ENCODE results near the gene CYP2A6.

The CYP2A6 gene

DNA sequence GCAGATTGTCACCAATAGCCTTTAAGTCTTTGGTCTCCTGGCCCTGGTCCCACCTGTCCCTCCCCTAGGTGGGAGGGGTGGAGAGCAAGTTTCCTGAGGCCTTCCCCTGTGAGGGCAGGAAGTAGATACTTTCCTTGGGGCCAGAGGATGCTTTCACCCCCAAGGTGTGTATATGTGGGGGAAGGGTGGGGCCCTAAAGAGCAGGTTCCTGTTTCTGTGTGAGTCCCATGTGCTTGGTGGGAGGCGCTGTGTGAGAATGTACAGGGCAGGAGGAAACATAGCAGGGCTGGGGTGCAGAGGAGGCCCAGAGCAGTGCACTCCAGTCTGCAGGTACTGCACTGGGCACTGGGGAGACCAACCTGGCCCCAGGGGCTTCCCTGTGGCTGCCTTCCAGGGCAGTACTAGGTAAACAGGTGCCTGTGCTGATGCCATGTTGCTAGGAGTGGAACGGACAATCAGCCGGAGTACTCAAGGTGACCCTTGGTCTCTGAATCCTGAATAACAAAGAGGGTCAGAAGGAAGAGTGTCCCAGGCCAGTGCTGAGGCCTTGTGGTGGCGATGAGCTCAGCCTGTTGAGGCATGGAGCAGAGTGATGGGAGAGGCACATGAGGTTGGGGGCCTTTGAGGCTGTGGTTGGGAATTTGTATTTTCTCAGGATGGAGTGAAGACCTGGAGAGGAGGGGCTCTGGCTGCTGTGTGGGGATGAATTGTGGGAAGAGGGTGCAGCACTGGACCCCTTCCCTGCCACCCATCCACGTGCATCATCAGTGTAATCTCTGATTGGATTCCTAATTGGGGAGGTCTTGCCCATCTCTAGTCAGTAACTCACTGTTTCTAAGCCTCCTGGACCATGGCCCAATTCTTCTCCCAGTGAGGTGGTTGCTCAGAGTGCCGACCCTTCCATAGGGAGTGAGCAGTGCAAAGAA, 46.1 kb downstream of the CYP2A6 start:
- Mint-ChIP-seq H3K27me3 (no peaks in the 10 kb centered on the region), H3K36me3 (ENCODE audit: low read depth) (peaks cover 51% of the 10 kb centered on the region), H3K4me1 (ENCODE audit: low read depth) (peaks cover 87% of the 10 kb centered on the region), H3K4me3 (peak overlapping the region; percentile 95), H3K9me3 (no peaks in the 10 kb centered on the region), H3K27ac (peak overlapping the region; percentile 97)

DNA sequence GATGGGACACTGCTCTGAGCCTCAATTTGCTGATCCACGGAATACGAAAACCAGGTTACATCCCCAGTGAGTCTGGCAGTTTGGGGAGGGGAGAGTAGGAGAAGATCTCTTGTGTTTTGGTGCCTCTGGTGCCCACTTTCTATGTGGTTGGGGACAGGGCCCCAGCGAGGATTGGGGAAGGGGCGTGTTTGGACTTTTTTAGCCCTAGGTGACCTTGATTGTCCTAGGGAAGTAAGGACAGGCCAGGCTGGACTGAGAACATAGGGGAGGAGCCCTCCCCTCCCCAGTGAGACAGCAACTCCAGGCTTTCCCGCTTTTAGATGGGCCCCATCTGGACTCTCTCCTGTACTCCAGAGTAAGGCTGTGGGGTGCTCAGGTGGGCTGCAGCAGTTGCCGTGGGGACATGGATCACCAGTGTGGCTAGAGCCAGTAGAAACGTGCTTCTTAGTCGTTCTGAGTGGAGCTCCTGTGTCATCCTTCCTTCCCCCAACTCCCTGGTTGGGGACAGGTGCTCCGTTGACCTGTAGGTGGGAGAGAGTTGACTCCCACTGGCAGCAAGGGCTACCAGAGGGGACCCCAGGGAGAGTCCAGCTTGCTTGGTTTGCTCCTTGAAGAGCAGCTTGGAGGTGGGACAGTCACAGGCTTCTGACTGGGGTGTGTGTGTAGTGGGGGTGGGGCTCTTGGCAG, 46.9 kb downstream of the CYP2A6 start:
- peak overlapping the region; percentile 95 for H3K4me3 Mint-ChIP-seq
- H3K9me3 Mint-ChIP-seq = no peaks in the 10 kb centered on the region
- H3K36me3 Mint-ChIP-seq (ENCODE audit: low read depth) = peaks cover 49% of the 10 kb centered on the region
- H3K27me3 Mint-ChIP-seq = no peaks in the 10 kb centered on the region
- peaks cover 85% of the 10 kb centered on the region for H3K4me1 Mint-ChIP-seq (ENCODE audit: low read depth)
- H3K27ac Mint-ChIP-seq = peak overlapping the region; percentile 97

DNA sequence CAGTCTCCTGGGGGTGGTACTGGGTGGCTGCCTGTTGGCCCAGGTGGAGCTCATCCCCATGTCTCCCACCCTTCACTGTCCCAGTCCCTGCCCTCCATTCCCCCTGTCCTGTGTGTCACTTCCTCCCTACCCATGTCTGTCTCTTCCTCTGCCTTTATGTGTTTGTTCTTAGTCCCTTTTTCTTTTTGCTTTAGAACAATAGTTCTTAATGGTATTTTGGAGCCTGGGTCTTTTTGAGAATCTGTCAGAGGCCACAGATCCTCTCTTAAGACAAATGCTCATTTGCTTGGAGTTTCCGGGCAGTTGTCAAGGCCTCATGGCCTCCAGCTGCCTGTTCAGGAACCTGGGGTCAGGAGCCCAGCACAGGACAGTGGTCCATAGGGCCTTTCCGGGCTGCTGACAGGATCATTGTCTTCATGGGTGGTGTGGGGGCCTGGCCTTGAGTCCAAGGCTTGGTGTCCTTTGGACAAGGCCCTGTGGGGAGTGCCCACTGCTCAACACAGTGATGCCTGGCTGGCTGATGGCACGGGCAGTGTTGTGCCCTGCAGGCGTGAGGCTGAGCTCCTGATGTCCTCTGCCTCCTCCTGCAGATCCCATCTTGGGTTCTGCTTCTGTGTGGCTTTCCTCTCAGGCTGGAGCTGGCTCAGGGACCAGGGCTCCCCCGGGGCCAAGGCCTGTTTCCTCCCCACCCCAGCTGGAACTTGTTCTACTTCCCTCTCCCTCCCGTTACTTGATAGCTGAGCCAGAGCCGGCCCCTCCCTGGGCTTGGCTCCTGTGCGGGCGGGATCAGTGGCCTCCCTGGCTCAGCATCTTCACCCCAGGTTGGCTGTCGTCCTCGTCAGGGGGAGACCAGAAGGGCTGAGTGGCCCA, 47.7 kb downstream of the CYP2A6 start:
- peak overlapping the region; percentile 95 for H3K4me3 Mint-ChIP-seq
- H3K27me3 Mint-ChIP-seq = no peaks in the 10 kb centered on the region
- H3K36me3 Mint-ChIP-seq (ENCODE audit: low read depth) = peaks cover 43% of the 10 kb centered on the region
- H3K4me1 Mint-ChIP-seq (ENCODE audit: low read depth) = peaks cover 88% of the 10 kb centered on the region
- H3K27ac Mint-ChIP-seq = peak overlapping the region; percentile 97
- no peaks in the 10 kb centered on the region for H3K9me3 Mint-ChIP-seq

DNA sequence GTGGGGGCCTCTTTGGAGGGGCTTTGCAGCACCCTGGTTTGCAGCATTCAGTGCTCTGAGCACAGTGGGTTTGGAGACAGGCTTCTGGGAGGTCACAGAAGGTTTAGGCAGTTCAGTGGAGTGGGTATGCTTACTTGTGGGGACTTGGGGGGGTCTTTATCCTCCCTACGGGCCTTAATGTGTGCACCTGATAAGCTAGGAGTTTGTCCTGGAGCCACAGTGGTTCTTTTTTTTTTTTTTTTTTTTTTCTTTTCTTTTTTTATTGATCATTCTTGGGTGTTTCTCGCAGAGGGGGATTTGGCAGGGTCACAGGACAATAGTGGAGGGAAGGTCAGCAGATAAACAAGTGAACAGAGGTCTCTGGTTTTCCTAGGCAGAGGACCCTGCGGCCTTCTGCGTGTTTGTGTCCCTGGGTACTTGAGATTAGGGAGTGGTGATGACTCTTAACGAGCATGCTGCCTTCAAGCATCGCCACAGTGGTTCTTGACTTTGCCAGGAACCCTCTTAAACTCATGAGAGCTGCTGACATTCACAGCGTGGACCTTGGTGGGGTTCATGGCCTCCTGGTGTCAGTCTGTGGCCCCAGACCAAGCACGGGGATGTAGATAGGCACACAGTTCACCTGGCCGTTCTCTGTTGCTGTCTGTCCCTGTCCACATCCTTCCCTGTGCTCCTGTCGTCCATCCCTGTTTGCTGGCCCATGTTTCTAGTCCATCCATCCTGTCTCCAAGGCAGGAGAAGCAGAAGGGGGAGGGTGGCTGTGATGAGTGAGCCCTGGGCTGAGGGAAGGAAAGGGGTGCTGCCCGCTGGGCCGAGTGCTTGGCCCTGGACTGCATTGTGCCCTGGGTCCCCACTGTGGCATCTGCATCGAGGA, 48.6 kb downstream of the CYP2A6 start:
- Mint-ChIP-seq H3K4me1 (ENCODE audit: low read depth) (peaks cover 84% of the 10 kb centered on the region), H3K9me3 (no peaks in the 10 kb centered on the region), H3K27me3 (no peaks in the 10 kb centered on the region), H3K4me3 (peak overlapping the region; percentile 95), H3K27ac (peak overlapping the region; percentile 97), H3K36me3 (ENCODE audit: low read depth) (peaks cover 38% of the 10 kb centered on the region)

DNA sequence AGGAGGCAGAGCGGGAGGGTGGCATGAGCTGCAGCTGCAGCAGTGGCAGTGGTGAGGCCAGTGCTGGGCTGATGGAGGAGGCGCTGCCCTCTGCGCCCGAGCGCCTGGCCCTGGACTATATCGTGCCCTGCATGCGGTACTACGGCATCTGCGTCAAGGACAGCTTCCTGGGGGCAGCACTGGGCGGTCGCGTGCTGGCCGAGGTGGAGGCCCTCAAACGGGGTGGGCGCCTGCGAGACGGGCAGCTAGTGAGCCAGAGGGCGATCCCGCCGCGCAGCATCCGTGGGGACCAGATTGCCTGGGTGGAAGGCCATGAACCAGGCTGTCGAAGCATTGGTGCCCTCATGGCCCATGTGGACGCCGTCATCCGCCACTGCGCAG, 49.3 kb downstream of the CYP2A6 start:
- Mint-ChIP-seq H3K4me1 (ENCODE audit: low read depth) (peaks cover 77% of the 10 kb centered on the region), H3K36me3 (ENCODE audit: low read depth) (peaks cover 37% of the 10 kb centered on the region), H3K4me3 (peak overlapping the region; percentile 95)

DNA sequence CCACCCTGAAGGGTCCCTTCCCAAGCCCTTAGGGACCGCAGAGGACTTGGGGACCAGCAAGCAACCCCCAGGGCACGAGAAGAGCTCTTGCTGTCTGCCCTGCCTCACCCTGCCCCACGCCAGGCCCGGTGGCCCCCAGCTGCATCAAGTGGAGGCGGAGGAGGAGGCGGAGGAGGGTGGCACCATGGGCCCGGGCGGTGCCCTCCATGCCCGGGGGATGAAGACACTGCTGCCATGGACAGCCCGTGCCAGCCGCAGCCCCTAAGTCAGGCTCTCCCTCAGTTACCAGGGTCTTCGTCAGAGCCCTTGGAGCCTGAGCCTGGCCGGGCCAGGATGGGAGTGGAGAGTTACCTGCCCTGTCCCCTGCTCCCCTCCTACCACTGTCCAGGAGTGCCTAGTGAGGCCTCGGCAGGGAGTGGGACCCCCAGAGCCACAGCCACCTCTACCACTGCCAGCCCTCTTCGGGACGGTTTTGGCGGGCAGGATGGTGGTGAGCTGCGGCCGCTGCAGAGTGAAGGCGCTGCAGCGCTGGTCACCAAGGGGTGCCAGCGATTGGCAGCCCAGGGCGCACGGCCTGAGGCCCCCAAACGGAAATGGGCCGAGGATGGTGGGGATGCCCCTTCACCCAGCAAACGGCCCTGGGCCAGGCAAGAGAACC, 49.8 kb downstream of the CYP2A6 start:
- Mint-ChIP-seq H3K4me3 (peak overlapping the region; percentile 95), H3K27me3 (no peaks in the 10 kb centered on the region), H3K27ac (peak overlapping the region; percentile 95), H3K36me3 (ENCODE audit: low read depth) (peaks cover 37% of the 10 kb centered on the region), H3K9me3 (no peaks in the 10 kb centered on the region), H3K4me1 (ENCODE audit: low read depth) (peaks cover 72% of the 10 kb centered on the region)

More for the DNA sequence above, 49.3 kb downstream of the CYP2A6 start:
- Mint-ChIP-seq H3K27me3 (no peaks in the 10 kb centered on the region), H3K9me3 (no peaks in the 10 kb centered on the region), H3K27ac (peak overlapping the region; percentile 95)

DNA sequence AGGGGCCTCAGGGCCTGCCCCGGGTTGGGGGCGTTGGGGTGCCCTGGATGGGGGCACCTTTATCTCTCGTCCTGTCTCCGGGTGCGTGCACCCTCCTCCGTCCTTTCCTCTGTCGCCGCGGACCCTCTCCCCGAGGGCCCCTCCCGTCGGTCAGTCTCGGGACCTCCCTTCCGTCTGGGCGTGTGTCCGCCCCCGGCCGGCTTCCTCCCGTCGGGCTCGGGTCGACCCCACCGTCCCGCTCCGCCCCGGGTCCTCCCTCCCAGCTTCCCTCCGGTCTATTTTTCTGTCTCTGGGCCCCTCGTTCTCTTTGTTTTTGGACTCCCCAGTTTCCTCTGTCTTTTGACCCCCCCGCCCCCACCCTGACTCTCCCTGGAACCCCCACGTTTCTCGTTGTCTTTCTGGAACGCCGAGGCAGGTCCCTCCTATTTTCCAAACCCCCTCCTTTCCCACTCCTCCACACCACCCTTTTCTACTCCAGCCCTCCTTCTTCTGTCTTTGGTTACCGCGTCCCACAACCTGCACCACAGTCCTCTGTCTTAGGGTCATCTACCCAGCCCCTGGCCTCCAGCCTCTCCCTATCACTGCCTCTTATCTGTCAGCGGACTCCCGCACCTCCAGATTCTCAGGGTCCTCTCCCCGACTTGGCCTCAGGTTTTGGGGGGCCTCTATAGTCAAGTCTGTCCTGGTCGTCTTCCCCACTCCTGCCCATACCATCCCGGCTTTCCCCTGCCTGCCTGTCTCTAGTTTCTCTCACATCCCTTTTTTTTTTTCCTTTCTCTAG, 50.5 kb downstream of the CYP2A6 start:
- no peaks in the 10 kb centered on the region for H3K9me3 Mint-ChIP-seq
- H3K27ac Mint-ChIP-seq = peak overlapping the region; percentile 95
- H3K4me1 Mint-ChIP-seq (ENCODE audit: low read depth) = peaks cover 64% of the 10 kb centered on the region
- no peaks in the 10 kb centered on the region for H3K27me3 Mint-ChIP-seq
- H3K4me3 Mint-ChIP-seq = peak overlapping the region; percentile 95
- peaks cover 32% of the 10 kb centered on the region for H3K36me3 Mint-ChIP-seq (ENCODE audit: low read depth)

DNA sequence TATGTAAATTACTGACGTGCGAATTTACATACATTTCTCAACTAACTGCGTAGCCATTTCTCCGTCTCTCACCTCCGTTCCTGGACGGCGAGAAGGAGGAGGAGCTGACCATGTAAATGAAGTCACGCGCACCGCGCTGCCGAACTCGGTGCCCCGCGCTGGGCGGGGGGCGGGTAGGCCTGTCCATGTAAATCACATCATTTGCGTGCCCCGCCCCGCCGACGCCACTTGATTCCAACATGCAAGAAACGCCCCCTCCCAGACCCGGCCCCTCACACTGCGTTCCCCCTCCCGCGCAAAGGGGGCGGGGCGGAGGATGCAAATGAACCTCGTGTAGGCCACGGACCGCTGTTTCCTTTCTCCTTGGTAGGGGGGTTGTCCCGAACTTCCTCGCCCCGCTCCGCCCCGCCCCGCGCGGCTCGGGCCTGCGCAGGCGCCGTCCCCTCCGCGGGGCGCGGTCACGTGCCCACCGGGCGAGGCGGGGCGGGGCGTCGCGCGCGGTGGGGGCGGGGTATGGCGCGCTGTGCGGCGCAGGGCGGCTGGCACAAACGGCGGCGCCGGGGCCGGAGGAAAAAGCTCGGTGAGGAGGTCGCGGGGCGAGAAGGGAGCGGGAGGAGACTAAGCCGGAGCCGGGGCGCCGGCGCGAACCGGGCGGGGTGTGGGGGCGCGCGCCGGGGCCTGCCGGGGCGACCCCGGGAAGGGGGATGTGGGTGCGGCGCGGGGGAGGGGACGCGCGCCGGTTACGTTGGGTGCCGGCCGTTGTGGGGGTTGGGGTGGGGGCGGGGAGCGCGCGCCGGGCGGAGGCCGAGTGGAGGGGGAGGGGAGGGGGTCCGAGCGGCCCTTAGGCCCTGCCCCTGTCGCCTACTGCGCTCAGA, 51.3 kb downstream of the CYP2A6 start, which contains the start of gene EGLN2:
Gene EGLN2 (plus strand): TSS at position 509 of the 875 bp plus-strand sequence. CDS start 1,382 bp downstream, outside the sequence.
- Mint-ChIP-seq H3K27ac (peak within 1 kb of the TSS; percentile 95), H3K4me3 (peak within 1 kb of the TSS; percentile 95), H3K27me3 (no peaks in the 10 kb centered on the region), H3K36me3 (ENCODE audit: low read depth) (peaks cover 24% of the 10 kb centered on the region), H3K9me3 (no peaks in the 10 kb centered on the region), H3K4me1 (ENCODE audit: low read depth) (peaks cover 56% of the 10 kb centered on the region)

DNA sequence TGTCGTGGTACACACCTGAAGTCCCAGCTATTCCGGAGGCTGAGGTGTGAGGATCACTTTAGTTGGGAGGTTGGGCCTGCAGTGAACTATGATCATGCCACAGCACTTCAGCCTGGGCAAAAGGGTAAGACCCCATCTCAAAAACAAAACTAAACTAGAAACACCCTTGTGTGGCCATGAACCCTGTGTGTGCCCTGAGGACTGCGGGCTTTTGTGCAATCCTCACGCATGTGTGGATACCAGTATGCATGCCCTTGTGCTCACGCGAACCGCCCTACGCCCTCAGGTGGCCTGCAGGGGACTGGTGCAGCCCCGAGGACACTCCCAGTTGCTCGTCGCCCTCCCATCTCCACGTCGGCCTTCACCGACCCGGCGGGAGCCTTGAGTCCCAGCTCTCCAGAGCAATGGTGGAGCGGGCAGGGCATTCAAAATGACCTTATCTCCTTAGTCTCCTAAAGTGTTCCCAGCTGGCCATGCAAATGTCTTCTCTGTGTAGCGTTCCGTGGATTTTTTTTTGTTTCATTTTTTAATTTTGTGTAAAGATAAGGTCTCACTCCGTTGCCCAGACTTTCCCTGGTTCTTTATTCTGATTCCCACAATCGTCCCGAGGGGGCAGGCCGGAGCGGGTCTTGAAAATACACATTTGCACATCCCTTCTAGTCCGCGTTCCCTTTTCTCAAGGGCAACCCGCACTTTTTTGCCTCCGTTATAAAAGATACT, 52.1 kb downstream of the CYP2A6 start:
- H3K27ac Mint-ChIP-seq = peak overlapping the region; percentile 92
- H3K4me3 Mint-ChIP-seq = peak overlapping the region; percentile 91
- no peaks in the 10 kb centered on the region for H3K9me3 Mint-ChIP-seq
- H3K4me1 Mint-ChIP-seq (ENCODE audit: low read depth) = peaks cover 50% of the 10 kb centered on the region
- no peaks in the 10 kb centered on the region for H3K27me3 Mint-ChIP-seq
- H3K36me3 Mint-ChIP-seq (ENCODE audit: low read depth) = peaks cover 21% of the 10 kb centered on the region

DNA sequence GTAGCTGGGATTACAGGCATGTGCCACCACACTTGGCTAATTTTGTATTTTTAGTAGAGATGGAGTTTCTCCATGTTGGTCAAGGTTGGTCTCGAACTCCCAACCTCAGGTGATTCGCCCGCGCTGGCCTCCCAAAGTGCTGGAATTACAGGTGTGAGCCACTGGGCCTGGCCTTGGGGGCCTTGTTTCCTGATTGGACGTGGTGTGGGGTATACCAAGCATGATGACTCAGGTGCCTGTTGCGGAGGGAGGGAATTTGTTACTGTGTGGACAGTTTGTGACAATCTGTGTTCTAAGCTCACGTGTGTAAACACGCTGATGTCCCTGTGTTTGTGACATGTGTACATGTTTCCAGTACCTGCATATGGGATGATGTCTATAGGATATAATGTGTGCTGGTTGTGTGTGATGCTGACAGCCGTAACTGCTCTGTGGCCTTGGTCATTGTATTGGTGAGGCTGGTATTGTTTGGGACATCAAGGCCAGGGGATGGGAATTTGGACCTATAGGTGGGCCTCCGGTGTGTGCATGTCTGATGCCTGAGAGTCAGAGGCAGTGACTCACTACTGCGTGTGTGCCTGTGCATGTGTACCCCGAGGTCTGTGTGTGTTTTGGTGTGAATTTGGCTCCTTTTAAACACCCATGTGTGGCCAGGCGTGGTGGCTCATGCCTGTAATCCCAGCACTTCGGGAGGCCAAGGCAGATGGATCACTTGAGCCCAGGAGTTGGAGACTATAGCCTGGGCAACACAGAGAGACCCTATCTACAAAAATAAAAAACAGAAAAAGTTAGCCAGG, 52.9 kb downstream of the CYP2A6 start:
- H3K4me1 Mint-ChIP-seq (ENCODE audit: low read depth) = peaks cover 50% of the 10 kb centered on the region
- H3K4me3 Mint-ChIP-seq = peak overlapping the region; percentile 91
- no peaks in the 10 kb centered on the region for H3K9me3 Mint-ChIP-seq
- H3K36me3 Mint-ChIP-seq (ENCODE audit: low read depth) = peaks cover 20% of the 10 kb centered on the region
- H3K27ac Mint-ChIP-seq = peak overlapping the region; percentile 92
- no peaks in the 10 kb centered on the region for H3K27me3 Mint-ChIP-seq
